Activated T-helper 2 cell treated with anti-CD3 and anti-CD28 coated beads, Interferon-gamma antibody, Interleukin-2, Interleukin-4, amounts not matched to agents 10 μg/mL and 5 μg/mL and 100 μg/mL, durations not matched to agents 14 hours and 24 hours and 36 hours (primary cell): ENCODE measurements around the gene BARD1. TPM values are rescaled to one million over a fixed set of nuclear protein-coding genes. Genes with fewer than 3 reads are reported as not detected.
"Not testable (repeated sequence)": the region's sequence is repeated elsewhere in the genome, so short reads cannot be mapped to it uniquely, and the experiment has no call there.

Experiments used
- DNase-seq: peaks from one replicate; pipeline ENCODE4 v3.0.0; 2021; ENCODE audit warnings: low spot score
- H3K27ac Mint-ChIP-seq: one replicate; pipeline ENCODE4 v1.8.0; 2021; ENCODE audit warnings: mixed read lengths
- H3K27me3 Mint-ChIP-seq: one replicate; pipeline ENCODE4 v1.8.0; 2021; ENCODE audit warnings: low read depth, mixed read lengths
- H3K36me3 Mint-ChIP-seq: one replicate; pipeline ENCODE4 v1.8.0; 2021; ENCODE audit warnings: low read depth, mixed read lengths
- H3K4me1 Mint-ChIP-seq: one replicate; pipeline ENCODE4 v1.8.0; 2021; ENCODE audit warnings: low read depth, mixed read lengths
- H3K4me3 Mint-ChIP-seq: one replicate; pipeline ENCODE4 v1.8.0; 2021; ENCODE audit warnings: low read depth, mild to moderate bottlenecking, moderate library complexity, mixed read lengths
- H3K9me3 Mint-ChIP-seq: one replicate; pipeline ENCODE4 v1.8.0; 2021; ENCODE audit warnings: mixed read lengths
- intact Hi-C: fragments of 100-400 bp; cut with micrococcal nuclease; formaldehyde crosslinking; loops from one replicate; pipeline ENCODE4 v1.15.1; 2023
- total RNA-seq: library from RNA; stranded (reverse); gene quantifications from 2 replicates; pipeline ENCODE4 v1.2.3, GENCODE V29; 2022

Gene BARD1
- total RNA-seq, 1 donor from 2014 or later: 33.2 TPM

GRCh38 chr2:214699236-214699635 is 110.2 kb downstream of the BARD1 start:
- Mint-ChIP-seq H3K4me3 (no peak overlapping the region), H3K36me3 (no peaks in the 10 kb centered on the region), H3K27me3 (peaks cover 12% of the 10 kb centered on the region), H3K27ac (no peak overlapping the region), H3K9me3 (peaks cover 9% of the 10 kb centered on the region), H3K4me1 (no peaks in the 10 kb centered on the region)
- intact Hi-C loops: no loop called here
- no peak for DNase-seq

- Mint-ChIP-seq H3K27ac (no peak overlapping the region), H3K36me3 (no peaks in the 10 kb centered on the region), H3K4me1 (no peaks in the 10 kb centered on the region), H3K4me3 (no peak overlapping the region), H3K9me3 (peaks cover 9% of the 10 kb centered on the region), H3K27me3 (peaks cover 2% of the 10 kb centered on the region)
- DNase-seq: no peak
- intact Hi-C loops: no loop called here
Measured at GRCh38 chr2:214696681-214697080, 112.8 kb downstream of the BARD1 start.

DNA sequence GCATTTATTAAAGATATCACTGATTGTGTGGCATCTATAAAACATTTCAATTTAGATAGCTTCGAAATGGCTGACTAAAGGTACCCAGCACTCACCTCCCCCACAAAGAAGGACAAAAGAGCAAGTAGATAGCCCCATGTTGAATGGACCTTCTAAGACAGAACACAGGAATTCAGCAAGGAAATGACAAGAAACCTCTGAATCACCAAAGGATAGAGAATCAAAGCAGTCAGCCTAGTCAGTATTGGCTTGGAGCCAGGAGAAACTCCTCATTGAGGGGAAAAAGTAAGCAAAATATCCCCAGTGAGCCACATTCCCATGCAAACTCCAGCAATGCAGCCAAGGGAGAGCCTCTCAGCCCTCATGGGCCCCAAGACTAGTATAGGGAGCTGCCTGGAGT is 113.7 kb downstream of the BARD1 start:
- intact Hi-C loops: no loop called here
- no peak overlapping the region for H3K4me3 Mint-ChIP-seq
- no peaks in the 10 kb centered on the region for H3K27me3 Mint-ChIP-seq
- no peaks in the 10 kb centered on the region for H3K36me3 Mint-ChIP-seq
- DNase-seq: no peak
- peaks cover 2% of the 10 kb centered on the region for H3K9me3 Mint-ChIP-seq
- H3K4me1 Mint-ChIP-seq: no peaks in the 10 kb centered on the region
- no peak overlapping the region for H3K27ac Mint-ChIP-seq

DNA sequence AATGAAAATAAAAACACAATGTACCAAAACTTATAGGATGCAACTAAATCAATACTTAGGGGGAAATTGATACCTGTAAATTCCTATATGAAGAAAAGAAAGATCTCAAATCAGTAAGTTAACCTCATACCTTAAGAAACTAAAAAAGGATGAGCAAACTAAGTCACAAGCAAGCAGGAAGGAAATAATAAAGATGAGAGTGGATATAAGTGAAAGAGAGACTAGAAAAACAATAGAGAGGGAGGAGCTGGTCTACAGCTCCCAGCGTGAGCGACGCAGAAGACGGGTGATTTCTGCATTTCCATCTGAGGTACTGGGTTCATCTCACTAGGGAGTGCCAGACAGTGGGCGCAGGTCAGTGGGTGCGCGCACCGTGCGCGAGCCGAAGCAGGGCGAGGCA is 125.9 kb downstream of the BARD1 start:
- intact Hi-C loops, DNase-seq, H3K36me3 Mint-ChIP-seq, H3K27ac Mint-ChIP-seq, H3K9me3 Mint-ChIP-seq: not testable (repeated sequence)
- peaks cover 10% of the 10 kb centered on the region for H3K27me3 Mint-ChIP-seq
- H3K4me1 Mint-ChIP-seq: peaks cover 11% of the 10 kb centered on the region
- H3K4me3 Mint-ChIP-seq: peak overlapping the region; percentile 82

- no peak for DNase-seq
- Mint-ChIP-seq H3K9me3 (no peaks in the 10 kb centered on the region), H3K36me3 (no peaks in the 10 kb centered on the region), H3K4me3 (no peak overlapping the region), H3K27ac (no peak overlapping the region), H3K27me3 (peaks cover 10% of the 10 kb centered on the region), H3K4me1 (peaks cover 11% of the 10 kb centered on the region)
- intact Hi-C loops: no loop called here
Measured at GRCh38 chr2:214679736-214680135, 129.7 kb downstream of the BARD1 start.

DNA sequence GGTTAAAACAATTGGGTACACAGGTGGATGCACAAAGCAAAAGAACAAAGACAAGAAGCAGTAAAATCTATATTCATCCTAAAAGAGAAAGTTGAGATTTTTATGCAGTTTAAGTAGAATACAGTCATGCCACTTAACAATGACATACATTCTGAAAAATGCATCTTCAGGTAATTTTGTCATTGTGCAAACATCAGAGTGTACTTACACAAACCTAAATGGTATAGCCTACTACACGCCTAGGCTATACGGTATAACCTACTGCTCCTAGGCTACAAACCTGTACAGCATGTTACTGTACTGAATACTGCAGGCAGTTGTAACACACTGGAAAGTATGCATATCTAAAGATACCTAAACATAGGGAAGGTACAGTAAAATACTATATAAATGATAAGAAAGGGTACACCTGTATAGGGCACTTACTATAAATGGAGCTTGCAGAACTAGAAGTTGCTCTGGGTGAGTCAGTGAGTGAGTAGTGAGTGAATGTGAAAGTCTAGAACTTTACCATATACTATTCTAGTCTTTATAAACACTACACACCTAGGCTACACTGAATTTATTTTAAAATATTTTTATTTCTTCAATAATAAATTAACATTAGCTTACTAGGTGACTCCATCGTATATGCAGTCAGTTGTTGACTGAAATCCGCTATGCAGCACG is 132.9 kb downstream of the BARD1 start:
- intact Hi-C loops: no loop called here
- no peaks in the 10 kb centered on the region for H3K9me3 Mint-ChIP-seq
- H3K4me3 Mint-ChIP-seq: no peak overlapping the region
- no peak overlapping the region for H3K27ac Mint-ChIP-seq
- no peaks in the 10 kb centered on the region for H3K36me3 Mint-ChIP-seq
- DNase-seq: no peak
- H3K27me3 Mint-ChIP-seq: no peaks in the 10 kb centered on the region
- H3K4me1 Mint-ChIP-seq: peaks cover 4% of the 10 kb centered on the region
